Testis (tissue), 3 donors: ENCODE results near the gene SH3GL3. TPM values are rescaled to one million over a fixed set of nuclear protein-coding genes. Genes with fewer than 3 reads are reported as not detected.

Experiments
- DNase-seq: peaks from one replicate; pipeline ENCODE4 v3.0.0-alpha.2; 2019
- H3K27ac ChIP-seq, 2 donors: fragments of 200-600 bp; sonication (generic); one replicate each; pipeline ENCODE4 v1.5.1; 2019
- H3K27me3 ChIP-seq: fragments of 200-600 bp; sonication (generic); one replicate; pipeline ENCODE4 v1.5.1; 2019
- H3K36me3 ChIP-seq: fragments of 200-600 bp; sonication (generic); one replicate; pipeline ENCODE4 v1.5.1; 2017; ENCODE audit warnings: low read depth; ENCODE audit errors: missing control alignments
- H3K4me1 ChIP-seq: fragments of 200-600 bp; sonication (generic); one replicate; pipeline ENCODE4 v1.5.1; 2019
- H3K4me3 ChIP-seq, 2 donors: fragments of 200-600 bp; sonication (generic); one replicate each; pipeline ENCODE4 v1.5.1; 2017 to 2019
- H3K9me3 ChIP-seq: fragments of 200-600 bp; sonication (generic); one replicate; pipeline ENCODE4 v1.5.1; 2017
- POLR2A ChIP-seq: fragments of 450-650 bp; IDR thresholded peaks from one replicate; pipeline ENCODE4 v1.6.1; 2017; ENCODE audit warnings: antibody characterized with exemption, mild to moderate bottlenecking, moderate library complexity
- WGBS, 2 donors: methylation state at CpG; one replicate each; pipeline ENCODE4 v1.1.5; 2018; 5-methylcytosine and 5-hydroxymethylcytosine counted together
- intact Hi-C: fragments of 100-400 bp; cut with DNase I; formaldehyde crosslinking; loops from one replicate; pipeline ENCODE4 v1.15.1; 2023; ENCODE audit warnings: low total_unique reads
- polyA plus RNA-seq: library from polyadenylated mRNA; stranded (reverse); fragments of 350-450 nt; fragmentation: Illumina TruSeq; extraction: RNeasy Lipid Tissue Mini Kit (QIAGEN cat#74804); gene quantifications from one replicate; pipeline ENCODE4 v1.2.3, GENCODE V29; 2014; ENCODE audit warnings: low read depth, low replicate concordance; ENCODE audit not compliant: insufficient read depth
- total RNA-seq, 2 donors: library from RNA; depleted of rRNA; stranded (reverse); fragments of >200 nt; gene quantifications; one replicate each; pipeline ENCODE4 v1.2.3, GENCODE V29; 2016
- TF ChIP-seq, protein P1 (sequence below), 3 experiments: fragments of 450-650 bp in 2 of 3; fragments of 200-600 bp in 1 of 3; sonication (generic) in 1 of 3; IDR thresholded peaks; one replicate each; pipeline ENCODE4 v1.5.1; 2016 to 2019; ENCODE audit warnings: antibody characterized with exemption in 3 of 3, mild to moderate bottlenecking in 2 of 3, moderate library complexity in 1 of 3

SH3GL3 gene
- total and polyA plus RNA-seq, 3 donors from 2014 or later = 36.3 to 135 (median 112) TPM

DNA sequence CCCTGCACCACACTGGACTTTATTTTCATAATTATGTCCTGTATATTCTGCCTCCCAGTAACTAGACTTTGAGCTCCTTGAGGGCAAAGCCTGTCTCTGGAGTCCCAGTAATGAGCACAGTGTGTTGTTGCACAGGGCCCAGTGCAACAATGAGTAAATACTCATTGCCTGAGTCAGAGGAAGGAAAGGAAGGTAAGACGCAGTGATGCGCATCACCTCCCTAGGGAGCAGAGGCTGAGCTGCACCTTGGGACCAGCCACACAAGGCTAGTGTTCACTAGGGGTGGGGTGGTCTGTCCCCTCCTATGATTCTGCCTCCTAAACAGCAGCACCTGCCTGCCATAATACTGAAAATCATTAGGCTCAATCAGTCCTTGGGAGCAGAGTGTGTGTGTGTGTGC lies 120.2 kb downstream of the SH3GL3 start:
- no peaks in the 10 kb centered on the region for H3K4me1 ChIP-seq
- H3K36me3 ChIP-seq = no peaks in the 10 kb centered on the region
- H3K27ac ChIP-seq = no peak overlapping the region
- no peaks in the 10 kb centered on the region for H3K9me3 ChIP-seq
- DNase-seq = no peak
- 79 to 97% methylated on average over 2 of the region's 2 CpGs for WGBS, 2 donors
- no peak for TF ChIP-seq POLR2A
- TF ChIP-seq, protein P1, sequence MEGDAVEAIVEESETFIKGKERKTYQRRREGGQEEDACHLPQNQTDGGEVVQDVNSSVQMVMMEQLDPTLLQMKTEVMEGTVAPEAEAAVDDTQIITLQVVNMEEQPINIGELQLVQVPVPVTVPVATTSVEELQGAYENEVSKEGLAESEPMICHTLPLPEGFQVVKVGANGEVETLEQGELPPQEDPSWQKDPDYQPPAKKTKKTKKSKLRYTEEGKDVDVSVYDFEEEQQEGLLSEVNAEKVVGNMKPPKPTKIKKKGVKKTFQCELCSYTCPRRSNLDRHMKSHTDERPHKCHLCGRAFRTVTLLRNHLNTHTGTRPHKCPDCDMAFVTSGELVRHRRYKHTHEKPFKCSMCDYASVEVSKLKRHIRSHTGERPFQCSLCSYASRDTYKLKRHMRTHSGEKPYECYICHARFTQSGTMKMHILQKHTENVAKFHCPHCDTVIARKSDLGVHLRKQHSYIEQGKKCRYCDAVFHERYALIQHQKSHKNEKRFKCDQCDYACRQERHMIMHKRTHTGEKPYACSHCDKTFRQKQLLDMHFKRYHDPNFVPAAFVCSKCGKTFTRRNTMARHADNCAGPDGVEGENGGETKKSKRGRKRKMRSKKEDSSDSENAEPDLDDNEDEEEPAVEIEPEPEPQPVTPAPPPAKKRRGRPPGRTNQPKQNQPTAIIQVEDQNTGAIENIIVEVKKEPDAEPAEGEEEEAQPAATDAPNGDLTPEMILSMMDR (IDR thresholded peaks at IDR 0.05) = no peak
- H3K4me3 ChIP-seq = no peak overlapping the region
- H3K27me3 ChIP-seq = no peaks in the 10 kb centered on the region
- intact Hi-C loops = no loop called here

DNA sequence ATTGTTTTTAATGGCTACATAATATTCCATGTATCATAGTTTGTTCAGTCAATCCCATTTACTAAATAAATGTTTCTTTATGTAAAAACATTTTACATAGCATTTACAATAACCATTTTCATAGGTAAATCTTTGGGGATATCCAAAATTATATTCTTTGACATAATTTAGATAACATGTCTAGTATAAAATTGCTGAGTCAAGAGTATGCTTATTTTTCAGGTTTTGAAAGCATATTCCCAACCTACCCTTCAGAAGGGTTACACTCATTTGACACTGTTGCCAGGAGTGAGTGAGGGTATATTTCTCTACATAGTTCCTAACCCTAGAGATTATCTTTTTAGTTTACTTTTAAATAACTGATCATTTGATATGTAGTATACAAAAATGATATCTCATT lies 122.2 kb downstream of the SH3GL3 start:
- H3K4me3 ChIP-seq = no peak overlapping the region
- intact Hi-C loops = no loop called here
- no peaks in the 10 kb centered on the region for H3K9me3 ChIP-seq
- TF ChIP-seq, protein P1 (IDR thresholded peaks at IDR 0.05) = no peak
- TF ChIP-seq POLR2A = no peak
- no peaks in the 10 kb centered on the region for H3K27me3 ChIP-seq
- H3K36me3 ChIP-seq = no peaks in the 10 kb centered on the region
- no peak for DNase-seq
- H3K27ac ChIP-seq = no peak overlapping the region
- no peaks in the 10 kb centered on the region for H3K4me1 ChIP-seq

DNA sequence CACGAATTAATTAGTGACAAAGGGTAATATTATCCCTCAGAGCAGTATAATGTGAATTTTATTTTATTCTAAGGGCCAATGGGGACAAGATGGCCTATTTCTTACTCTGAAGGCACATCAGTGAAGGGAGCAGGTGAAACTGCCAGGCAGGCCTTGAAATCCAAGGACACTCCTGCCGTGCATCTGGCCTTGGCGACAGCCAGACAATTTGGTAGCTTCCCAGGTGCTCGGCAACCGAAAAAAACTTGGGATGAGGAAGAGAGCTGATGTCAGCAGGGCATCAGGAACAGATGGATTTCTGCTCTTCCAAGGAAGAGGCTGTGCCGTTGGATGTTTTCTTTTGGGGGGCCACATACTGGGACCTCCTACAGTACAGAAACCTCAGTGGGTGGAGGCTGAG lies 123.6 kb downstream of the SH3GL3 start:
- Histone ChIP-seq H3K4me3 (no peak overlapping the region), H3K27ac (no peak overlapping the region), H3K9me3 (no peaks in the 10 kb centered on the region), H3K4me1 (no peaks in the 10 kb centered on the region), H3K27me3 (no peaks in the 10 kb centered on the region), H3K36me3 (no peaks in the 10 kb centered on the region)
- intact Hi-C loops = no loop called here
- WGBS, 2 donors = 48 to 61% methylated on average over 6 of the region's 6 CpGs
- DNase-seq = no peak
- no peak for TF ChIP-seq POLR2A
- TF ChIP-seq, protein P1 (IDR thresholded peaks at IDR 0.05) = no peak

DNA sequence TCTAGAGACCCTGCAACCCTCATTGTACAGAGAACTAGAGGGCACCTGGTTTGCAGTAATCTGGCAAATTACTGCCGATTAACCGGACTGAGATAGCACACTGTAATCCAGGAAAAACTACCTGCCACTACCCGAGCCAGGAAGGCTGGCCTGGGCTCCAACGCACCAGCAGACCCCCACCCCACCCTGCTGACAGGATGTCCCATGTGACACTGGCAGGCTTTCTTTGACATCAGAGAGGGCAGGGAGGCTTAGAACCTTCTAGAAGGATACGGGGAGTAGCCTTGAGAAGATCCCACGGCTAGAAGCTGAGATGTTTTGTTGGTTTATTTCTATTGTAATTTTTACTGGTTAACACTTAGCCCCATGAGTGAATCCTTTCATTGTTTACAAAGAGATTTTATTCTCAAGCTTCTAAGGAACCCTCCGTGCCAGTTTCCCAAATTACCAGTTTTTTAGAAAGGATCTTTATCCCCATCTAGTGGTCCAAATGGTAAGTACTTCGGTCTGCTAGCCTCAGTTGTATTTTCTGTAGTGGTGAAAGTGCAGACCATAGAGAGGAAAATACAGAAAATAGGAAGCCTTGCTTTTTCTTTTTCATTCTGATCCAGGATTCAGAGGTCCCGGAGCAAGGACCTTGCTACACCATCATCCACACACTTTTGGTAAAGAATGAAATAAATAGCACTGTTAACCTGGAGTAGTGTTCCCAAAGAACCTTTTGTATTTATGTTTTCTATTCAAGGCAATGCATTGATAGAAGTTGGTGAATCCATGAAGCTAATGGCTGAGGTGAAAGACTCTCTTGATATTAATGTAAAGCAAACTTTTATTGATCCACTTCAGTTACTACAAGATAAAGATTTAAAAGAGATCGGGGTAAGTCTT lies 124.9 kb downstream of the SH3GL3 start:
- Histone ChIP-seq H3K36me3 (no peaks in the 10 kb centered on the region), H3K27me3 (no peaks in the 10 kb centered on the region), H3K9me3 (no peaks in the 10 kb centered on the region), H3K4me3 (no peak overlapping the region), H3K4me1 (no peaks in the 10 kb centered on the region), H3K27ac (no peak overlapping the region)
- 61 to 62% methylated on average over 10 of the region's 10 CpGs for WGBS, 2 donors
- intact Hi-C loops = no loop called here
- no peak for TF ChIP-seq POLR2A
- TF ChIP-seq, protein P1 (IDR thresholded peaks at IDR 0.05) = peak in 2 of 3 experiments; percentile 38 to 64
- DNase-seq = no peak

DNA sequence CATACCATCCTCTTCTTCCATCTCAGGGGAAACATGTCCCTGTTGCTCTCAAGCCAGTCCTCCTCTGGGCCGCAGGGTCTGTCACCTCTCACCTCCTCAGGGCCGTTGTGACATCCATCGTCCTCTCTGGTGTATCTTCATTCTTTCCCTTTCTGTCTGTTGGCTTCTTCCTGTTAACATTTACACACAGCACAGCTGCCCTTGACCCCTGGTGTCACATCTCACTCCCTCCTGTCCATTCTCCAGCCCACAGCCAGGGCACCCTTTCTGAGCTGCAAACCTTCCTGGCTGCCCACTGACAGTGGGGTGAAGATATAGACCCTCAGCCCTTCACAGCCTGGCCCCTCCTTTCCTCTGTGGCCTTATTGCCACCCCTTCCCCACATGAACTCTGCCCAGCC lies 127.2 kb downstream of the SH3GL3 start:
- intact Hi-C loops = no loop called here
- Histone ChIP-seq H3K36me3 (no peaks in the 10 kb centered on the region), H3K9me3 (no peaks in the 10 kb centered on the region), H3K27ac (no peak overlapping the region), H3K27me3 (no peaks in the 10 kb centered on the region), H3K4me1 (no peaks in the 10 kb centered on the region), H3K4me3 (no peak overlapping the region)
- WGBS, 2 donors = 52 to 78% methylated on average over 3 of the region's 3 CpGs
- TF ChIP-seq, protein P1 (IDR thresholded peaks at IDR 0.05) = no peak
- TF ChIP-seq POLR2A = no peak
- no peak for DNase-seq
